Measurements from ENCODE around the gene PRKG1.
"Not testable (repeated sequence)": the region's sequence is repeated elsewhere in the genome, so short reads cannot be mapped to it uniquely, and the experiment has no call there.

The PRKG1 gene

DNA sequence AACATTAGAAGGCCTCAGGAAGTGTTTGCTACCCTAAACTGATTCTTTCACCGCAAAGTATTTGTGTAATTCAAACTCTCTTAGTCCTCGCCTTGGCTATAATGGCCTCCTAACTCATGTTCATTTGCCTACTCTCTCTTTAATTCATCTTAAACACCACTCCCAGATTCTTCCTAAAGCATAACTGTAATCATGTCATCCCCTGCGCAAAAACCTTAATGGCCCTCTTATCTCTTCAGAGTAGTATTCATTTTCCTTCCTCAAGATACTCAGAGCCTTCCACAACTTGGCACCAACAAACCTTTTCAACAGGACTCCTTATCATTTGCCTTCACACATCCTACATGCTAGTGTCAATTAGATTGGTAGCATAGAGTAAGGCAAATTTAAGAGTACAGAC, 582.2 kb downstream of the PRKG1 start:
- DNase-seq (ENCODE audit: low read depth in 2 of 2) = no peak

DNA sequence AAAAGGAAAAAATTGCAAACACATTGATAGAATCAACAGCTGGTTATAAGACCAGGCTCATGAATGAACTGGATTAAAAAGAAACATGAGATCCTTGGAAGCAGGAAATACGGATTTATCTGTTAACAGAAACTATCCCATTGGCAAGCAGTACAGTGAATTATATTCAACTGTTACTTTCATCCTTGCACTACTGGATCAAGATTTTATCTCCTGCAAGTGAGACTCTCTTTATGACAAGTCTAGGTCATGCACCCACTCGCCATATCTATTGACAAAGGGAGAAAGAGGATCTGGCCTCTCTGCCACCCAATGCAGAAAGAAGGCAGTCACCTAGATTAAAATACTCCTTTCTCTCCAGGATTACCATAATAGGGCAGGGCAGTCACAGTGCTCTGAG, 583.7 kb downstream of the PRKG1 start:
- no peak for DNase-seq (ENCODE audit: low read depth in 2 of 2)

DNA sequence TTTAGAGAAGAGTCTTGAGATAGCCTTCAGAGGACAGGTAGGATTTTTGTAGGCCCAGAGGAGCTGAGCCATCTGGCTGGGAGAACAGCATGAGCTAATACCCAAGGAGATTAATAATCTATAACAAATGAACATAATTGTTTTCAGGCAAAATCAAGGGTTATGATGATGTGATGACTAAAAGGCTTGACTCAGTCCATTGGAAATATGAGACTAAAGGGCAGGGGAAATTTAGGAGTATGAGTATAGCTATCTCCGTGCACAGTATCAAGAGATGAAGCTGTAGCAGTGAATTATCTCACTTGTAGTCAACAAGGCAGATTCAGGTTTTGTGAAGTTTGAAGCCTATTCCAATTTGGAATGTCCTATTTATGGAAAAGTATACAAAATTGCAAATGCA, 585.1 kb downstream of the PRKG1 start:
- no peak for DNase-seq (ENCODE audit: low read depth in 2 of 2)

DNA sequence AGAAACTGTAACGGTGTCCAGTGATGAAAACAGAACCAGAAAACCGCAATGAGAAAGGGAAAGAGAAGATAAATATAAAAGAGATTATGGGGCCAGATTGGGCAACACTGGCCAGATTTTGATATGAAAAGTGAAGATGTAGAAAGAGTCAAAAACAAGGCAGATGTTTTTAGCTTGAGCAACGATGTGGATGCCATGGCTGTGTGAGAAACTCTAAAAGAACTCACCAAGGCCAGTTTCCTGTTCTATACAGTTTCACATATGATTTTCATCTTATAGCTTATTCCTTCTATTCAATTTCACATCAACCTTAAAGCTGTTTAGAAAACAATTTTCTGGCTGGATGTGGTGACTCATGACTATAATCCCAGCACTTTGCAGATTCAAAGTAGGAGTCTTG, 588.8 kb downstream of the PRKG1 start:
- no peak for DNase-seq (ENCODE audit: low read depth in 2 of 2)

DNA sequence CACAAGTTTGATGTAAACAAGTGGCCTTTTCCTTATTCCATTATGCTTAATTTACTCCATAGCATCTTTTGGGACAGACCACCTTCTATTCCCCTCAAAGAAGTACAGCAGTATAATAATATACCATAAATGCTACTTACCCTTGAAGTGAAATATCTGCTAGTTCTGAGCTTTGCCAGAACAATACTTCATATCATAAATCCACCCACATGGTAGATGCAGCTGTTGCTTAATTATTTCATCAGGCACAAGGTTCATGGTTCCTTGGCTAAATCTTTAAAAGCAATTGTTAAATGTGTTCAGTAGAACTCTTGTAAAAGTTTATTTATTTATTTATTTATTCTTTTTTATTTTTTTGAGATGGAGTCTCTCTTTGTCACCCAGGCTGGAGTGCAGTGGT, 592.2 kb downstream of the PRKG1 start:
- DNase-seq (ENCODE audit: low read depth in 2 of 2) = no peak

DNA sequence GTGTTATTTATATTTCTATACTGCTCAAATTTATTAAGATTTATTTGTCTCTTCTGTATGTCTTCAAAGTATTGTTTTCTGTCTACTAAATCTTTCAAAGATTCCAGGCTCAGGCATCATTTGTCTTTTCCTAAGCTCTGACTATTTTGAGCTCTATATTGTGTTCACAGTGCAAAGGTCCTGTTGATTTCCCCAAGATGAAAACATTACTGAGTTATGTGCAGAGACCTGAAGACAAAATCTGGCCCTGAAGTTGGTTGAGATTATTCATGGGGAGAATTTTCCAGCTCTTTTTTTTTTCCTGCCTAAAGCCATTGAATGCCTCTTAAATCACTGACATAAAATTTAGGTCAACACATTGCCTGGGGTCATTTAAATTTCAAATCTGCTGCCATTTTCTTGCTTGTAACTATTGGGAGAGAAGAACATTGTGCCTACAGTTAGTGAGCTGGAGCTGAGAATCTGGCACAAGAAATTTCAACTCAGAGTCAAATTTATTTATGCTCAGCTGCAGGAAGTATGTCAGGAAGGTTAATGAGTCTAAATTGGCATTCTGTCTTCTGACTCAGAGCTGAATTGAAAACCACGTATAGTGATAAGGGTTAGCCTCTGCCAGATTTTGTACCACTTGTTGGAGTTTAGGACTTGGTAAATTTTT, 593.5 kb downstream of the PRKG1 start:
- DNase-seq (ENCODE audit: low read depth in 2 of 2) = no peak

DNA sequence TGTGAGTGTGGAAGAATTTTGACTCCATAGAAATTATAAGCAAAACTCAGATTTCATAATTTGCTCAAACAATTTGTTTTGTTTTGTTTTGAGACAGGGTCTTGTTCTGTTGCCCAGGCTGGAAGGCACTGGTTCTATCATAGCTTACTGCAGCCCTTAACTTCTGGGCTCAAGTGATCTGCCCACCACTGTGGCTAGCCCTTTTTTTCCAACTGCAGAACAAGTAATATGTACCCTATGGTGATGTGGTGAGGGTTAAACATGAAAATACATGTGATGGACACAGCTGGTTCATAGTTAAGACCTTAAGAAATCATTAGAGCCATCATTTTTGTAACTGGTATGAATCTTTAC, 594.0 kb downstream of the PRKG1 start:
- no peak for DNase-seq (ENCODE audit: low read depth in 2 of 2)

DNA sequence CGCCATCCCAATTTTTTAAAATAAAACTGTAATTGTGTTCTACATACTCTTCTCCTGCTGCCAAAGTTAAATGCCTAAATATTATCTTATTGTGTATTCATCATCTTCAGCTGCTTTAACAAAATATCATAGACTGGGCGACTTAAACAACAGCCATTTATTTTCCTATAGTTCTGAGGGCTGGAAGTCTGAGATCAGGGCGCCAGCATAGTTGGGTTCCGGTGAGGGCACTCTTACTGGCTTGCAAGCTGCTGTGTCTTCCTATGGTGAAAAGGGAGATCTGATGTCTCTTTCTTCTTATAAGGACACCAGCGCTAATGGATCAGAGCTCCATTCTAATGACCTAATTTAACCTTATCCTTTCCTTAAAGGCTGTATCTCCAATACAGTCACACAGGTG, 594.8 kb downstream of the PRKG1 start:
- no peak for DNase-seq (ENCODE audit: low read depth in 2 of 2)

DNA sequence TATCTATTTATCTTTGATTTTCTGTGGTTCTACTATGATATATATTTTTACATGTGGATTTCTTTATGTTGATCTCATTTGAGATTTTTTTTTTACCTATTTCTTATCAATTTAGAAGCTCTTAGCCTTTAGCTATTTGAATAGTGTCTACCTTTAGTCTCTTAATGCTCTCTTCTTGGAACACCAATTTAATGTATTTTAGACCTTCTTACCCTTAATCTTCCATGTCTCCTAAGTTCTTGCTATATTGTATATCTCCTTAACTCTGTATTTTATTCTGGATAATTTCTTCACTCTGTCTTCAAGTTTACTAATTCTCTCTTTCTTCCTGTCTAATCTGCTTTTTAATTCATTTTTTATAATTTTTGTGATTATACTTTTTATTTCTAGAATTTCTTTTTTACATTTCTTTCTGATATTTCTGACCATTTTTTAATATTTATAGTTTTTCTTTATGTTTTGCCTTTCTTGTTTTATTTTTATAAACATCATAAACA, 597.8 kb downstream of the PRKG1 start:
- DNase-seq (ENCODE audit: low read depth in 2 of 2) = no peak

DNA sequence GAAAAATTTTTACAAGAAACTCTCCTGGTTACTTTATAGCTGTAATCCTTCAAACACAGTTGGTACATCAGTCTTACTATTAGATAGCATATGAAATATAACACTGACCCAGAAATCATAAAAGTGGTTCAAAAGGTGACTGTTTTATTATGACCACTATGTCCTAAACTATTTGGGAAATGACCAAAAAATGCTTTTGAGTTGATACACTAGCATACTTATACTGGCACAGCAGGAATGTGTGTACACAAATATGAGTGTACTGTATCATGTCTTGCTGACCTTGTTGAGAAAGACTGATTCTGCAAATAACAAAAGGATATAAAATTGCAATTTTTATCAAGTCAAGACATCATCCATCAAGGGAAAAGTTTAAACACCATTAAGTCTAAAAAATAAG, 600.8 kb downstream of the PRKG1 start:
- DNase-seq (ENCODE audit: low read depth in 2 of 2) = no peak

DNA sequence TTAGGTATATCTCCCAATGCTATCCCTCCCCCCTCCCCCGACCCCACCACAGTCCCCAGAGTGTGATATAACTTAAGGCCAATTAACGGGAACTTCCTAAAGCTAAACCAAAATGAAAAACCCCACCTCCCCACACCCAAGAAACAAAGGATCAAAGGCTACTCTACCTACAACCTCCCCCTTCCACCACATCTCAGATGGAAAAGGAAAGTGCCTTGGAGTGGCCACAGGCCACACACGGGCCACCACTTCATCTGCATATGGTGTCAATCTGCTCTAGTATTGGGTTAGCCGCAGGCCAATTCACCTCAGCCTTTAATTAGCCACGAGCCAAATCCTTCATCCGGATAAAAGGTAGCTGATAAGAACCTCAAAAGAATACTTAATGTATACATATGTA, 605.6 kb downstream of the PRKG1 start:
- no peak for DNase-seq (ENCODE audit: low read depth in 2 of 2)

DNA sequence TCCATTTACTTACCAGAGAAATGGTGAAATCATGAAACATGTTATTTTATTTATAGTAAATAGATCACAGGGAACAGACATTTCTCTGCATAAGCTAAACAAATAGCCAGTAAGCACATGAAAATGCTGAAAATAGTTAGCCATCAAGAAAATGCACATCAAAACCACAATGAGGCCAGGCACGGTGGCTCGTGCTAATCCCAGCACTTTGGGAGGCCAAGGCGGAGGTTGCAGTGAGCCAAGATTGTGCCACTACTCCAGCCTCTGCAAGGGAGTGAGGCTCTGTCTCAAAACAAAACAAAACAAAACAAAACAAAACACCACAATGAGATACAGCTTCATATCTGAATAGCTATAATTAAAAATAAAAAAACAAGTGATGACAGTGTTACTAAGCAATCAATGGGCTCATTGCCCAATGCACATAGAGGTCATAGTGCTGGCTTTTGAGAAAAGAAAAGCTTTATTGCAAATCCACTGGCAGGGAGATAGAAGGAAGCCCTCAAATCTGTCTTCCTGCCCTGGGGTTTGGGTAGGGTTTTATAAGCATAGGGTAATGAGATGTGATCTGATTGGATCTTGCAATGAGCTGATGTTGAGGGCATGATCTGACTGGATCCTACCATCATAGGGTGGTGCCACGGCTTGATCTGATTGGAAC, 608.9 kb downstream of the PRKG1 start:
- no peak for DNase-seq (ENCODE audit: low read depth in 2 of 2)

DNA sequence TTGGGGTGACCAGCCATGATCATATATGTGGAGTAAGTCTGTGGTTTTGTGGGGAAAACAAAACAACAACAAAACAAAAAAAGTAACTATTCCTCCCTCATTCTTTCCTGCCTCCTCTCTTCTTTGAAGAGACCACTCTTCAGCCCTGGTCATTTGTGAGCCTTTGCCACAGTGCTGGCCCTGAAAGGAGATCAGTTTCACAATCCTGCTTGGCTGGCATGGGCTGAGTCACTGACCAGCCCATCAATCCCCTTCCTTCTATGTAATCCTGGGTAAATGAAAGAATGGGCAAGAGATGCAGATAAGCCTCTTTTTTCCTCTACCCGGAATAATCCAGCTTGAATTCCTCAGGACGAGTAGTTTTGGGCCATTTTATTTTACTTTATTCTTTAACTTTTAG, 611.5 kb downstream of the PRKG1 start:
- no peak for DNase-seq (ENCODE audit: low read depth in 2 of 2)

DNA sequence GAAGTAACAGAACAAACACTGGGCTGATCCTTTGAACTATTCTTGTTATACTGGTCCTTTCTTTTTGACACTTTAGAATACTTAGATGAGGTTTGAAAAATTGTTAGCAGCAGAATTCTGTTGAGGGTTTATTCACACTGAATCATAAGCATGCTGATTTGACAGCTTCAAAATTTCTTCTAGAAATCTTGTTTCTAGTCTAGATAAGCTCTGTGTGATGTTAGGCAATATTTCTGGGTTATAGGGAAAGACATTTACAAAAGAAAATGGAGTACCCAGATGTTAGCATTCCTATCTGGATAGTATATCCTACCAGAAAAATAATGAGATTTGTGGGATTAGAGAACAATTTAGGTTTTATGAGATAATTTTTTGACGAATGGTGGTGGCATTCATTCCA, 613.0 kb downstream of the PRKG1 start:
- DNase-seq (ENCODE audit: low read depth in 2 of 2) = no peak

DNA sequence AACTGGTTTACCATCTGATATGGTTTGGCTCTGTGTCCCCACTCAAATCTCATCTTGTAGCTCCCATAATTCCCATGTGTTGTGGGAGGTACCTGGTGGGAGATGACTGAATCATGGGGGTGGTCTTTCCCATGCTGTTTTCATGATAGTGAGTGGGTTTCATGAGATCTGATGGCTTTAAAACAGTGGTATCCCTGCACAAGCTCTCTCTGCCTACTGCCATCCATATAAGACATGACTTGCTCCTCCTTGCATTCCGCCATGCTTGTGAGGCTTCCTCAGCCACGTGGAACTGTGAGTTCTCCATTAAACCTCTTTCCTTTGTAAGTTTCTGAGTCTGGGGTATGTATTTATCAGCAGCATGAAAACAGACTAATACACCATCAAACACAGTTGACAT, 614.5 kb downstream of the PRKG1 start:
- DNase-seq (ENCODE audit: low read depth in 2 of 2) = not testable (repeated sequence)

DNA sequence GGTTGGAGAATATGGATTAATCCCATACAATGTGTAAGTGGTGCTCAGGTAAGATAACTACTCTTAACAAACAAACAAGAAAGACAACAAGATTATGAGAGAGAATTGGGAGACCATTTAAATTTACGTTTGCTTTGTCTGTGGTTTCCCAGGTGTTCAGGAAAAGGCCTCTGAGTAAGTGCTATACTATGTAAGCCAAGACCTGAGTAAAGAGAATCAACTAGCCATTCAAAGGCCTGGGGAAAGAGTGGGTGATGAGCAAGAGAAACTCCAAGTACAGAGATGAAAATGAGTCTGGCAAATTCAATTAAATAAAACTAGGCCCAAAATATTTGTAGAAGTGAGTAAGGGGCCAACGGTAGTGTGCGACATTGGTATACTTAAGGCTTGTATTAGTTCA, 615.2 kb downstream of the PRKG1 start:
- no peak for DNase-seq (ENCODE audit: low read depth in 2 of 2)

DNA sequence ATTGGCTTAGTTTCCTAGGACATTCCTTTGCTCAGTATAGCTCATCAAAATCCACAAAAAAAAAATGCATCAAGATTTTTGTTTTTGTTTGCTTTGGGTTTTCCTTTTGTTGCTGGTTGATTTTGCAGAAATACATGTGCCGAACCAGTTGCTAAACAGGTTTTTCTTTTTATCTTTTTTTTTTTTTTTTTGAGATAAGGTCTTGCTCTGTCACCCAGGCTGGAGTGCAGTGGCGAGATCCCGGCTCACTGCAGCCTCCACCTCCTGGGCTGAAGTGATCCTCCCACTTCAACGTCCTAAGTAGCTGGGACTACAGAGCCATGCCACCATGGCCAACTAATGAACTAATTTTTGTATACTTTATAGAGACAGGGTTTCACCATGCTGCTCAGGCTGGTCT, 616.8 kb downstream of the PRKG1 start:
- no peak for DNase-seq (ENCODE audit: low read depth in 2 of 2)

DNA sequence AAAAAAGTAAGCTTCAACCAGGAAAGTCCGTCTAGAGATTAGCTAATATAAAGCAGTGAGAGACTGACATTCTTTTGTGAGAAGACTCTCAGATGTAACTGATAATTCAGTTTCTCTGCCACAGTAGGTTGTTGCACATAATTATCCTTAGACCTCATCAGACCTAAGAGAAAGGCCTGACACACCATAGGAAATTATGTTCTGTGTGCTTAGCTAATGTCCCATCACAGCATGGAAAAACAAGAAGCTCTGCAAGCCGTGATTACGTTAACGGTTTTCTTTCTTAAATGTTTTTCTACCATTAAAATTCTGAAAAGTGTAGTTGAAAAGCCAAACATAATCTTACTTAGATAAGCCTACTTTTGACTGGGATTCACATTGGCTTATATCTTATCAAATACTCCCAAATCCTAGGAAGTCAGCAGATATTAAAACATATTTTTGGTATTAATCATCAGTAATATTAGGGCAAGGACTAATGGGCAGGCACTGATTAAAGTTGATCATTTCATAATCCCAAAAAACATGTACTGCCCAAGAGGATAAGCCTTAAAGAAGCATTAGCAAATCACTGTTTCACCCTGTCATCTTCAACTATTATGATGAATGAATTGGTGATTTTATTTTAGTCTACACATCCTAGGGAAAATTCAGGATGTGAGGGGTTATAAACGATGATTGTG, 619.9 kb downstream of the PRKG1 start:
- no peak for DNase-seq (ENCODE audit: low read depth in 2 of 2)

DNA sequence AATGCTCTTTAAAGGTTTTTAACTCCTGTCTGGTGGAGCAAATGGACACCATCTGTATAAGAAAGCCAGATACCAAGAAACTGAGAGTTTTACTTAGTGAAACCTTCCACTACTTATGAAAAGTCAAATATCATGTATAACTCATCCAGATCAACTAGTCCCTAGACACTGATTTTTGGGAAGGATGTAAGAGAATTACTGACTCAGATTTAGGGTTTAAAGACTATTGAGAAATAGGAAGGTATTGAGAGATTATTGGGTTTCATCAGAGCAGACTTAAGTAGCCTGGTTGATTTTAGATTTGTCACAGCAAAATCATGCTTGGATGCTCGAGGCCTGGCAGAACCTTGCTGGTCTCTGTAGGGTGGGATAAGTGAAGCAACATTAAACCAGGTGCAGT, 622.0 kb downstream of the PRKG1 start:
- no peak for DNase-seq (ENCODE audit: low read depth in 2 of 2)

DNA sequence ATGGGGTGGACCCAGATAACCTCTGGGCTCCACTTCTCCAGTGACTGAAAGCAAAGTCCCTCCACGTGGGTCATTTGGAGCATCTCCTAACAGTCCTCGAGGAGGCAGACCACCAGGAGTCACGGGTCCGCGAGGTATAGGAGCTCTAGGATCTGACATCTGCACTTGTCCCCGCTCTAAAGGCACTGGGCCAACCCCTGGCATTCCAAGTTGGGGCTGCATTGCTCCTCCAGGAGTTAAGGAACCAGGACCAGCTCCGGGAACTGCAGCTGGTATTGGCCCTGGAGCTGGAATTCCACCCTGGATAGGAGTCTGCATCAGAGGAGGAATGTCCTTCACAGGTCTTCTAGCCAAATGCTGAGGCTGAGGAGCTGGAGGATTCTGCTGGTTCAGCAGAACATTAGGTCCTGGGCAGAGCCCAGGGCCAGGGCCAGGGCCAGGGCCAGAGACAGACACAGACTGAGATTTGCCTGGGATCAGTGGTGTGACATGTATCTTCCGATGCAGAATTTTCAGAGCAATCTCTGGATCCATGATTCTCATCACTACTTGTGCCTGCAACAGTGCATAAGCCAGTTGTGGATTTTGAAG, 624.3 kb downstream of the PRKG1 start:
- DNase-seq (ENCODE audit: low read depth in 2 of 2) = no peak

DNA sequence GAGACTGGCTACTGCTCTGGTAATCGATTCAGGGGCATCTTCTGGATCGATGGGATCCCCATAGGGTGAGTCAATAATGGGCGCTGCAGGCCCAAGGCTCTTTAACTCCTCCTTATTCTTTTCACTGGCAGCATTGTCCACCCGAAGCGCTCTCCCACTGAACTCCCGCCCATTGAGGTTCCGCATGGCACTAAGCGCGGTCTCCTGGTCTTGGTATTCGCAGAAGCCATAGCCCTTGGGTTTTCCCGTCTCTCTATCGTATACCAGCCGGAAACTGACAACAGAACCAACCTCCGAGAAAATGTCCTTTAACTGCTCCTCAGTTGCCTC, 624.8 kb downstream of the PRKG1 start:
- no peak for DNase-seq (ENCODE audit: low read depth in 2 of 2)

DNA sequence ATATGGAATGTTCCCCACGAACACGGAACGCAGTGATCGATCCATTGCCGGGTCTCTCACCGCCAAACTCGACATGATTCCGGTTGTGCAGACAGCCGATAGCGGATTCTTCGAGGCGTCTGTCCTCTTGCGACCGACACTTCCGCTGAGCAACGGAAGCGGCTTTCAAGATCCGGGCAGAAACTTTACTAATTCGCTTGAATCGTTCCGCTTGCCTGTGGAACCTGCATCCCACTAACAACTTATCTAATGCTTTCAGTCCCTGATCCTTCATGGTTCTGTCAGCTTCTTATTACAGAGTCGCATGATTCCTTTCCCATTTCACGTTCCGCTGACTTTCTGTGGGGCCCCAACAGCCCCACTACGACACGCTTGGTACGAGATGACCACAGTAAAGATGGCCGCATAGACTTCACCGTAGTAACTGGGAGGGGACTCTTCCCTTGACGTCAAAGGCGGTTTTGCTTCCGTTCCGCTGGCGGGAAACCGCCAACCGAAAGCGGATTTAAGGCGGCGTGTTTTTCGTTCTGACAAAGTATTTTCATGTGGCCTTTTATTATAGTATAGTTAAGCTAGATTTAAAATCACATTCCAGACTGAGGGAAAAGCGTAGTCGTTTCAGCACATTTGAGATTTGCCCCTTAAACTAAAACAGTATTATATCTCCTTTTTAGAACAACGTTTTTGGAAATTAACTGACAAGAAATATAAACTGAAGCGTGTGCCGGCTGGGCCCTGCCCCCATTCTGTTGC, 625.4 kb downstream of the PRKG1 start, which contains the start of gene CSTF2T:
Gene CSTF2T, minus strand, starts transcription at position 121 of the 753 bp plus-strand sequence. Its CDS starts 46 bp downstream, at position 75.
- DNase-seq (ENCODE audit: low read depth in 2 of 2) = peak; percentile 83 to 88
